ENCODE data around the gene MTFP1.

DNA sequence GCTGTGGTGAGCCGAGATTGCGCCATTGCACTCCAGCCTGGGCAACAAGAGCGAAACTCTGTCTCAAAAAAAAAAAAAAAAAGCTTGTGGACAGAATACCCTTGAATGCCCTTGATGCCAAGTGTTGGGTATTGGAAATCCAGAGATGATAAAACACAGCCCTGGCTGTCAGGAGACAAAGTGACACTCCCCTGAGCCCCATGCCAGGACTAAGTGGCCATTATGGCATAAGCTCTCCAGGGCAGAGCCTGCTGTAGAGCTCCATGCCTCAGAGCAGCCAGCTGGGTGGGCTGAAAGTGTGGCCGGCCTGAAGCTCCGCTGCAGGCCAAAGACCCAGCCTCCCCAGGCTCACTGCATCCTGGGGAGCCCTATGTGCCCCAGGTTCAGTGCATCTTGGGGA, 43.2 kb upstream of the MTFP1 start:
- TF ChIP-seq CTCF (IDR thresholded peaks at IDR 0.05; ENCODE audit: insufficient read depth, low read length, poor library complexity, severe bottlenecking), result no peak
- no peak for TF ChIP-seq EZH2phosphoT487 (conservative IDR thresholded peaks at IDR 0.05; ENCODE audit: low read length)
